Inflammatory macrophage treated with lipopolysaccharide for 1 hour (primary cell): ENCODE data around the gene RNF123.
"Not testable (repeated sequence)": the region's sequence is repeated elsewhere in the genome, so short reads cannot be mapped to it uniquely, and the experiment has no call there.

ENCODE experiments used
- DNase-seq, 2 donors: peaks; one replicate each; pipeline ENCODE4 v3.0.0-alpha.2; 2020 to 2022

The RNF123 gene

GRCh38 chr3:49721896-49722781 lies 32.8 kb downstream of the RNF123 start:
- DNase-seq, result no peak

- DNase-seq, result no peak
Measured at GRCh38 chr3:49722896-49723295, 33.5 kb downstream of the RNF123 start.

GRCh38 chr3:49723296-49723627 lies 33.9 kb downstream of the RNF123 start:
- DNase-seq, result peak; percentile 7 to 12

- DNase-seq, result peak; percentile 96 to 98
Measured at GRCh38 chr3:49723628-49724551, 34.5 kb downstream of the RNF123 start, which contains the start of gene GMPPB. GMPPB (minus strand) TSS chr3:49723951; CDS start chr3:49723726, 225 bp downstream.

- no peak for DNase-seq
Measured at GRCh38 chr3:49724586-49724985, 35.2 kb downstream of the RNF123 start.

- no peak for DNase-seq
Measured at GRCh38 chr3:49725906-49726681, 36.7 kb downstream of the RNF123 start.

GRCh38 chr3:49727154-49727923 lies 38.0 kb downstream of the RNF123 start:
- DNase-seq, result no peak

- no peak for DNase-seq
Measured at GRCh38 chr3:49727924-49728361, 38.6 kb downstream of the RNF123 start.

GRCh38 chr3:49729966-49730609 lies 40.7 kb downstream of the RNF123 start:
- DNase-seq, result no peak

- DNase-seq, result no peak
Measured at GRCh38 chr3:49732597-49732996, 43.2 kb downstream of the RNF123 start.

GRCh38 chr3:49733551-49733950 lies 44.2 kb downstream of the RNF123 start:
- DNase-seq, result peak in 1 of 2 donors; percentile 13

- no peak for DNase-seq
Measured at GRCh38 chr3:49734752-49735151, 45.4 kb downstream of the RNF123 start.

- no peak for DNase-seq
Measured at GRCh38 chr3:49738067-49738713, 48.8 kb downstream of the RNF123 start.

- DNase-seq, result no peak
Measured at GRCh38 chr3:49740427-49740826, 51.1 kb downstream of the RNF123 start.

- DNase-seq, result no peak
Measured at GRCh38 chr3:49745986-49746385, 56.6 kb downstream of the RNF123 start.

GRCh38 chr3:49747792-49748480 lies 58.6 kb downstream of the RNF123 start:
- DNase-seq, result no peak

GRCh38 chr3:49748874-49749273 lies 59.5 kb downstream of the RNF123 start:
- not testable (repeated sequence) for DNase-seq

GRCh38 chr3:49750056-49750455 lies 60.7 kb downstream of the RNF123 start:
- no peak for DNase-seq

GRCh38 chr3:49751501-49751900 lies 62.1 kb downstream of the RNF123 start:
- DNase-seq, result no peak

- DNase-seq, result no peak
Measured at GRCh38 chr3:49754536-49754935, 65.2 kb downstream of the RNF123 start.
